VCaP (cell line): ENCODE measurements around the gene FOSB.

Experiments
- H3K27ac ChIP-seq: fragments of 450-650 bp; 2 replicates; pipeline ENCODE4 v1.5.1; 2017
- CTCF ChIP-seq: fragments of 450-650 bp; conservative IDR thresholded peaks from 2 replicates; pipeline ENCODE4 v1.5.1; 2017; ENCODE audit warnings: mild to moderate bottlenecking, moderate library complexity

FOSB gene

GRCh38 chr19:45462174-45462573, 5.6 kb upstream of the FOSB start:
- TF ChIP-seq CTCF, result no peak
- H3K27ac ChIP-seq, result no peak overlapping the region

DNA sequence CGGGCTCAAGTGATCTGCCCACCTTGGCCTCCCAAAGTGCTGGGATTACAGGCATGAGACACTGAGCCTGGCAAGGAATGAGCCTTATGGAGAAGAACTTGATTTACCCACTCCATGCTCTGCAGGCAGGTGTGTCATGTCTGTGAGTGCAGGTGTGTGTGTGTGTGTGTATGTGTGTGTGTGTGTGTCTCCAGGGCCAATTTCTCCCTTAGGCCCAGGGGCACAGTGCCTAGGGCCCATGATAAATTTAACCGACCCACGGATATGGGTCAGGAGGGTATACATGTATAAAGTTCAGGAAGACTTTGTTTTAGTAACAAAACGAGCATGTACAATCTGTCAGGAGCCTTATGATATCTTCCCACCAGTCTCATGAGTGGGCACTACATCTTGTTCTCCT, 4.6 kb upstream of the FOSB start:
- H3K27ac ChIP-seq, result no peak overlapping the region
- no peak for TF ChIP-seq CTCF

DNA sequence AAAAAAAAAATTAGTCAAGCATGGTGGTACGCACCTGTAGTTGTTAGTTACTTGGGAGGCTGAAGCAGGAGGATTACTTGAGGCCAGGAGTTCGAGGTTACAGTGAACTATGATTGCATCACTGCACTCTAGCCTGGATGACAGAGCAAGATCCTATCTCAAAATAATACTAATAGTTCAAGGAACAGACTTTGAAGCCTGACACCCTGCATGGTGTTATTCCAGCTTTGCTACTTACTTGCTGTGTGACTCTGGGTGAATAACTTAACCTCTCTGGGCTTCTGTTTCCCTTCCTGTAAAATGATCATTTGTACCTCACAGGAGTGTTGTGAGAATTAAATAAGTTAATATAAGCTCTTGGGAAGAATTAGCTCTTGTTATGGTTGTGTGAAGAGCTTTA, 3.5 kb upstream of the FOSB start:
- TF ChIP-seq CTCF, result no peak
- no peak overlapping the region for H3K27ac ChIP-seq

- no peak overlapping the region for H3K27ac ChIP-seq
- no peak for TF ChIP-seq CTCF
Measured at GRCh38 chr19:45464852-45465441, 2.8 kb upstream of the FOSB start.

- TF ChIP-seq CTCF, result no peak
- peak overlapping the region; percentile 49; the same call in 1 of the 2 replicates for H3K27ac ChIP-seq
Measured at GRCh38 chr19:45467115-45467455, 711 bp upstream of the FOSB start.

DNA sequence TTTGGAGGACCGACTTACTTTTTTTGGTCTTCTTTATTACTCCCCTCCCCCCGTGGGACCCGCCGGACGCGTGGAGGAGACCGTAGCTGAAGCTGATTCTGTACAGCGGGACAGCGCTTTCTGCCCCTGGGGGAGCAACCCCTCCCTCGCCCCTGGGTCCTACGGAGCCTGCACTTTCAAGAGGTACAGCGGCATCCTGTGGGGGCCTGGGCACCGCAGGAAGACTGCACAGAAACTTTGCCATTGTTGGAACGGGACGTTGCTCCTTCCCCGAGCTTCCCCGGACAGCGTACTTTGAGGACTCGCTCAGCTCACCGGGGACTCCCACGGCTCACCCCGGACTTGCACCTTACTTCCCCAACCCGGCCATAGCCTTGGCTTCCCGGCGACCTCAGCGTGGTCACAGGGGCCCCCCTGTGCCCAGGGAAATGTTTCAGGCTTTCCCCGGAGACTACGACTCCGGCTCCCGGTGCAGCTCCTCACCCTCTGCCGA, 409 bp downstream of the FOSB start:
- TF ChIP-seq CTCF, result no peak
- peak overlapping the region; percentile 72 for H3K27ac ChIP-seq

DNA sequence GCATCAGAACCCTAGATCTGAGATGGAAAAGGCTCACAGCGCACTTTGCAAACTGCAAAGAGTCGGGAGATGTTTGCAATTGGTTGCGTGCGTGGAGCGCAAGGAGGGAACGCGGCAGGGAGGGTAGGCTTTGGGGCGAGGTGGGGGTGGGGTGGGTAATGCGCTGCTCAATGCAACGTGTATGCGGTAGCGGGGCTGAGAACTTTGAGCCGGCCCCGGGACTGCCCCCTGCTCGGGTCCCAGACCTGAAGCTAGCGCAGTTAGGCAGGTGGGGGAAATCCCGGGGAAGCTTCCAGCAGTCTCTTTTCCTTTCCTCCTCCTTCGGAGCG, 971 bp downstream of the FOSB start:
- no peak for TF ChIP-seq CTCF
- H3K27ac ChIP-seq, result peak overlapping the region; percentile 72
